Measurements from ENCODE around the gene C4orf17.
"Not testable (repeated sequence)": the region's sequence is repeated elsewhere in the genome, so short reads cannot be mapped to it uniquely, and the experiment has no call there.

The C4orf17 gene

DNA sequence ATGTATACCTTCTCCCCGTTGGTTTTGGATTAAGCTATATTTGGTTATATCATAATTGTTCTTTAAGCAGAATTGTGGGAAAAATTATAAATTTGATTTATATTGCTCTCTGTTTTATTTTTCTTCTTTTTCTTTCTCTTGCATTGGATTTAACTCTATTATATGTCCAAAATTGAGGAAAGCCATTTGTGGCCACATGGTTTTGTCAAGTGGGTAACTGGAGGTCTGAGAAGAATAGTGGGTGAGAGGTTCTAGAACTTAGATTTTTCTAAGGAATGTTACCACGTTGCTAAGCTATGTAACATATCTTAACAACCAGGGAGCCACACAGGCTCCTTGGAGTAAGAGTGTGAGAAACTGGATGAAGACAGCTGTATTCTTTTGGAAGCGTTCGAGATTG is at the start of gene C4orf17:
Gene C4orf17, plus strand, starts transcription at position 301 of the 400 bp plus-strand sequence. CDS start 2,061 bp downstream, outside the sequence.
- DNase-seq = no peak

DNA sequence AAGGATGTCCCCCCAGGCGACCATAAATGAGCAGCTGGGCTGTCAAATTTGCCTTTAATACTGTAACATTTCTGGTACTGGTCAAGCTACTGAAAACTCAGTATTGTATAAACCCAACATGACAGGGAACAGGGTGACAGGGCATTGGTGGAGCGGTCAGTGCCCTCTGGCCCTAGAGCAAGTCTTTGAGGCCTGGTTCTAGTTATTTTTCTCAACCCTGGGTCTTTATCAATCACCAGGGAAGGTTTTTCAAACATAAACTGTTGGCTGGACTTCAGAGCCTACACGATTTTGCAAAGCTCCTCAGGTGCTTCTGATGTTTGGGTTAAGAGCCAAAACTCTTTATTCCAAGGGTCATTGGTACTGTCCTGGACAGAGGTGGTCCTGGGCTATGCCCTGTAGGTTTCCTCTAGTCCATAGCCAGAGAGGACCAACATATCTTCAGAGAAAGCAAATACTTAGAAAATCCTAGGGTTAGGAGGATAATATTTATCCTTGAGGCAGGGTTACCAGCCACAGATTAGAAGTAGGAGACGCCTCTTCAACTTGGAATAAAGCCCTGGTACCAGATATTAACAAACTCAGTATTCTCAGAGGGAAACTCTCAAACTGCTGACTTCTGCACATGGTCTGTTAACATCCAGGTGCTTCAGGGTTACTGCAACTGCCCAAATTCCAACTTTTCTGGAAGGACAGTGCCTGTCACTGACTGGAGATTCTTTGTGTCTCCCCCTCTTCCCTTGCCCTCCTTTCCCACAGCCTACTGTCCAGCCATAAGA is 49.0 kb upstream of the C4orf17 start:
- no peak for DNase-seq

DNA sequence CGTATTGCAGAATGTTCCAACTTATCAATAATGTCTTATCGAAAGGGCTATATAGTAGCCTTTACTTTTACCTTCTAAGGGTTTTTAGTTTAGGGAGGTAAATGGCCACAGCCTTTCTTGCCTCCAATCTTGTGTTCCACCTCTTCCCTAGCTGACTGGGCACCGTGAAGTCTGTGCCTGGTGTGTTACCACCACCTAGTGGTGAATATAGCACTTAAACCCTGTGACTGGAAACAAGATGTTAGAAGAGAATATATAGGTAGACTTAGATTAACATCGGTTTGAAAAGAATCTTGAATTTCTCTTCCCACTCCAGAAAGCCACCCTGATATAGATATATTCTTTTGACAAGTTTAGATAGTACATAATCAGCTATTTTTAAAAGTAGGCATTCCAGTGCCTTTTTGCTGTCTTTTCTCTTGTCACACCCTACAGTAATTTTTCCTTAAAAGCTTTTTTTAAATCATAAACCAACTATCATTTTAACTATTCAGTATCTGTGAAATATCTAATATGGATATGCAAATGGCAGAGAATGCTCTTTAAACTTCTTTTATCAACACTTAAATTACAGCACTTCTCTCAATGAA is 47.9 kb upstream of the C4orf17 start:
- peak; percentile 42 for DNase-seq

DNA sequence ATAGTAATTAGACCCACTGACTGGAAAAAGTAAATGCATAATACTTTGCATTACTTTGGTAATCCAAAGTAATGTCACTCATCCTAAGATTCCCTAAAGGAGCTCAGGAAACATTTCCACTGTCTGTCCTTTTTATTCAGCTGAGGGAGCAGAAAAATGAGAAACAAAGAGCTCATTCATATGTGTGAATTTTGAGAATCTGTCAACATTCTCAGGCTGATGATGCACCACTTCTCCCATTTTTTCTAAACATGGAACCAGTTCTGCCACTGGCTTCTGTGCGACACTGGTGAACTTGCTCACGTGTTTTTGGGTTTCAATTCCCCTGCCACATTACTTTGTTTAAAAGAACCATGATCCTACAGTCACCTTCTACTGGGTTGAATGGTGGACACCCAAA is 47.3 kb upstream of the C4orf17 start:
- DNase-seq = no peak

DNA sequence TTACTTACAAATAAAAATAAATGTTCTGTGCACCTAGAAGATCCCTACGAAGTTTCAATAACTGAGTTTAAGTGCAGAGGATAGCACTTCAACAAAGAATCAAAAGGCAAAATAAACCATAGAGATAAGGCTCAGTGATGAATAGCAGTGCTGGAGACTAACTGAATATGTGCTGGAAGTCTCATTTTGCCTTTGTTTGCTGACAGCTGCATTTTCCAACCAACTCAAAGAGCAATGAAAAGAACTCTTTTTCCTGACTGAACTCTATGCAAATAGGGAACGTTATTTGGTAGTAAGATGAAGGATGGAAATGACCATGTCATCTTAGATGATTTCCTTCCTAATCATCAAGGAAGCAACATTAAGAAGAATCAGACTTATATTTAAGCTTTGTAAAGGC is 42.9 kb upstream of the C4orf17 start:
- no peak for DNase-seq

DNA sequence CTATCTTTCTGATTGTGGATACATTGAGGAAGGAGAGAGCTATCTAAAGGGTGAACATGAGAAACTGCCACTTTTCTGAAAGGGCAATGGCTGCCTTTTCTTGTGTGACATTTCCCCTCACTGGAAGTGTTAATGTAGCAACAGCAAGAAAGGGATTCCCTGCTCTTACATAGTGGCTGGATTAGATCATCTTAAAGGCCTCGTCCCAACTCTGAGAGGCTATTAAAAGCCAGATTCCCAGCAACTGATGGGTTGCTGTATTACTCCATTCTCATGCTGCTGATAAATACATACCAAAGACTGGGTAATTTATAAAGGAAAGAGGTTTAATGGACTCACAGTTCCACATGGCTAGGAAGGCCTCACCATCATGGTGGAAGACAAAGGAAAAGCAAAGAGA is 41.9 kb upstream of the C4orf17 start:
- no peak for DNase-seq

DNA sequence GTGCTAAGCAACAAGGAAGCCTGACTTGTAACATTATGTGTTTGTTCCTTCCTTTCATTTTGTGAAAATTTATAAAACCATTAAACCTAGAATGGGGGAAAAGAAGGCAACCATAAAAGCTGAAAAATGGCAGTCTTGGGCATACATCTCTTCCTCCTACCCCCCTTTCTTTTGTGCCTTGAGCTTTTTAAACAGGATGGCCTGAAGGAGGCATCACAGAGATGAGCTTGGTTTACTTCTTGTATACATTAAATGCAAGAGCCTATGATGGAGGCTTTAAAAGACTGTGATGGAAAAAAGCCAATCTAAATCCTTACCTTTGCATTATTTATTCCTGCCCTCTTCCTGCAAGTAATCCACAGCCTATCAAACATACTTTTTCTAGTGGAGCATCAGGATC is 39.5 kb upstream of the C4orf17 start:
- DNase-seq = no peak

DNA sequence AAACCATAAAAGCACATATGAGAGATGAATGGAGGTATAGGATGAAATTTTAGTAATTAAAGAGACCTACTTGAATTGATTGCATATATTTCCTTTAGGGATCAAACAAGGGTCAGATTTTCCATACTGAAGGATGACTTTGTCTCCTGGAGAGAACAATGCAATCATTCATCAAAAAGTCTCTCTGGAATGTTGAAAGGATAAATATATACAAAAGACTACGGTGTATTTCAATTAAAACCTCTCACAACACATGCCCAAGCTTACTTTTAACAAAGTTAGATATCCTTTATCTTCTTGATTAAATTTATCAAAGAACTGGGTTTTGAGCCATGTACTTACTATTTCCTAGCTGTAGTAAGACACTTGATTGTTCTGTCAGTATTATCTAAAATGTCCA is 38.9 kb upstream of the C4orf17 start:
- DNase-seq = no peak

DNA sequence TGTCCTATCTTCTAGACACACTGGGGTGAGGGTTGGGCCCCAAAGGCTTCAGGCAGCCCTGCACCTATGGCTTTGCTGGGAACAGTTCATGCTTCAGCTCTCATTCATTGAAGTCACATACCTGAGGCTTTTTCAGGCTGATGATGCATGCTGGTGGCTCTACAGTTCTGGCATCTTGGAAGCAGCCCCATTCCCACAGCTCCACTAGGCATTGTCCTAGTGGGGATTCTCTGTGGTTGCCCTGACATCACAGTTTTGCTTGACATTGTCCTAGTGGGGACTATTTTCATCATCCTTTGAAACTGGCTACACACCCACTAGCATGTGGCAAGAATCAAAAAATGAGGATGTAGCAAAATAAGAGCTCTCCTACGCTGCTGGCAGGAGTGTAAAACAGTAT is 37.7 kb upstream of the C4orf17 start:
- no peak for DNase-seq

DNA sequence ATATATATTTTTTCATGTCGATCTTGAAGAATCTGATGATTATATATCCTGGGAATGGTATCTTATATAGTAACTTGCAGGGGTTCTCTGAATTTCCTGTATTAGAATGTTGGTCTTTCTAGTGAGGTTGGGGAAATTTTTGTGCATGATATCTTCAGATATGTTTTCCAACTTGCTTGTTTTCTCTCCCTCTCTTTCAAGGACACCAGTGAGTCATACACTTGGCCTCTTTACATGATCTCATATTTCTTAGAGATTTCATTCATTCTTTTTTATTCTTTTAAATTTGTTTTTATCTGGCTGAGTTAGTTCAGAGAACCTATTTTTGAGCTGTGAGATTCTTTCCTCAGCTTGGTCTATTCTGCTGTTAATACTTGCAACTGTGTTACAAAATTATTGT is 27.2 kb upstream of the C4orf17 start:
- no peak for DNase-seq

DNA sequence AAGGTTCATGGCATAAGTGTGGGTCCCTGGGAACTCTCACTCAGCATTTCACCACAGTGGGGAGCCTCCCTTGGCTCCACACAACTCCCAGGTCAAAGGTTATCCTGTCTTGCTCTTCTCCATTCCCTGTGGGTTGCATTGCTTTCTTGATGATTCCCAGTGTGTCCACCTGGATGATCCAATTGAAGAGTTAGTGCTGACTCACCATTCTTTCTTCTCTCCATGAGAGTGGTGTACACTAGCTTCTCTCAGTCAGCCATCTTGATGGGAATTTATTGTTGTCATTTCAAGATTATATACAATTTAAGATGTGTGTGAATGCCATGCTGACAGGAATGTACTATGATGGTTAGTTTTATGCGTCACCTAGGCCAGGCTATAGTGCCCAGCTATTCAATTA is 25.6 kb upstream of the C4orf17 start:
- DNase-seq = no peak

DNA sequence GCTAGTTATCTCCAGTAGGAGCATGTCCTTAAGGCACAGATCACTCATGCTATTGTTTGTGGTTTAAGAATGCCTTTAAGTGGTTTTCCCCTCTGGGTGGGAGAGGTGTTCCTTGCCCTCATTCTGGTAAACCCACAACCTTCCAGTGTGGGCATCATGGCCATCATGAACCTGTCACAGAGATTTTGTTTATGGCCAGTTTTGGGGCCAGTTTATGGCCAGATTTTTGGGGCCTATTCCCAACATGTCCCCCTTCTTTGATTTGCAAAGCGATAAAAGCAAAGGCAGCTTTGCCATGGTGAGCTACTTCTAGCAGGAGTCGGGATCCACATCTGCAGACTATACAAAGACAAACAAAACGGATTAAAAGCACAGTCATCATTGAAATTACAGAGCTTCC is 24.2 kb upstream of the C4orf17 start:
- DNase-seq = not testable (repeated sequence)

DNA sequence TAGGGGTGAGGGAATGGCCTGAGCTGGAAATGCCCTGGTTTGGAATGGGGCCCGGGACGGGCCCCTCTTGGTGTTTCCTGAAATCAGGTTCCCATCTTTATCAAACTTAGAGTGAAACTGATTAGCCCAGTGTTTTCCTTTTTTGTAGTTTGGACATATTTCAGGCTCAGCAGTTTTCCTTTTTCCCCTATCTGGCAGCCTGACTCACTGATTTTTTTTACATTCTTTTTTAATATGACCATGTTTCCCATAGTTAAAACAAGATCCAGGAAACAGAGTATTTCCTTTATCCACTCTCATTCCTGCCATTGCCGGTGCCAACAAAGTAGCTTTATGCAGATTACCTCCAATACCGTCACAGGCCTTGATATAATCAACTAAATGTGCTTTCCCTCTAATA is 20.5 kb upstream of the C4orf17 start:
- no peak for DNase-seq

DNA sequence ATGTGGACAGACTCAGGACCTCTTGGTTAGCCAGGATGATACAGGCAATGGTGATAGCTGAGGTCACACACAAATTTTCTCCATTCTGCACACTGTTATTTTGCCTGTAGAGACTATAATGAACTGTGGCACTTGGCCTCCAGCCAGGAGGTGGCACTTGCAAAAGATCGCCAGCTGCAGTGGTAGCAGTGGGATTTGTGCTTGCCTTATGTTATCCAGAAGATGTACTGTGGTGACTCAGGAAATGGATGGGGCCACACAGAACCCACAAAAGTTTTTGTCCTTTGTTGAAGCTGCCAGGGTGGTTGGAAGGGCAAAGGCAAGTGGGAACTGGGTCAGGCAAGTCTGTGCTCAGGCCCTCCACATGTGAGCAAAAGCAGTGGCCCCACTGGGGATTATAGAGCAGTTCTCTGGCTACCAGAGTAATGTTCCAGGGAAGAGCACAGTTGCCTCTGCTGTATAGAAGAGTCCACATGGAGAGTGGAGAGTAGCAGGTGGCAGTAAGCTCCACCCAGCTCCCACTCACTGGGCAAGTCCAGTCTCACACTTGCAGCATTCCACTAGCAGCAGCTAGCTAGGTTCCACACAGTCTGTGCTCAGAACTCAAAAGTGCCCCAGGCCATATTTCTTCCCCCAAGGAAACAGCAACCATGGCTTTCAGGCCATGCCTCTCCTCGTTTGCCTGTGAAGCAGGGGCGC is 5.9 kb upstream of the C4orf17 start:
- DNase-seq = no peak

DNA sequence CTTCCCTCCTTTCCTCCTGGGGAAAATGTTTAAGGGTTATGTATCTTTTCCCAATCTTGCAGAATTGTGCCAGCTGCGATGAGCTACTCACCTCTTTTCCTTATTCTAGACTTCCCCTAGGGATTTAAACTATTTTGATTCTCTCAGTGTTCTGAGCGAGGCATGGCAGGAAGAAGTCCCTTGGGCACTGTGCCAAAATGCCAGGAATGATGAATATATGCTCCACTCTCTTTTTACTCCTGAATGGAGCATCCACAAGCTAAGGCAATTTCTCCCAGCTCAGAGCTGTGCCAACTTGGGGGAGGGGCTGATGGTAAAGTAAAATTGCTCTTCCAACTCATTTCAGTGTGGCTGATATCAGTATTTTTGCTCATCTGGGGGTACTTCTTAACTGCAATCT is 4.0 kb upstream of the C4orf17 start:
- DNase-seq = no peak

DNA sequence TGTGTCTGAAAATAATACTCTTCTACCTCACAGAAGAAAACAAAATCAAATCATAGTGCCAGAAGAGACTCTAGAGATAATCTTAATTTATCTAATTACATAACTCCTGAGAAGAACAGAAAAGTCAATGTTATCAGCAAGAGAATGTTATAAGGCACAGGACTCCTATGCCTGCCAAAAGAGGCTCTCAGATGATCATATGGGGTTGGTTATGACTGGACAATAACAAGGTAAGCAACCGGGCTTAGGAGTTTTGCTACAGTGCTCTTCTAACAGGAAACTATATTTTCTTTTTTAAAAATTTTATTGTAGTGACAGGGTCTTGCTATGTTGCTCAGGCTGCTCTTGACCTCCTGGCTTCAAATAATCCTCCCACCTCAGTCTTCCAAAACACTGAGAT is 3.5 kb upstream of the C4orf17 start:
- DNase-seq = no peak

DNA sequence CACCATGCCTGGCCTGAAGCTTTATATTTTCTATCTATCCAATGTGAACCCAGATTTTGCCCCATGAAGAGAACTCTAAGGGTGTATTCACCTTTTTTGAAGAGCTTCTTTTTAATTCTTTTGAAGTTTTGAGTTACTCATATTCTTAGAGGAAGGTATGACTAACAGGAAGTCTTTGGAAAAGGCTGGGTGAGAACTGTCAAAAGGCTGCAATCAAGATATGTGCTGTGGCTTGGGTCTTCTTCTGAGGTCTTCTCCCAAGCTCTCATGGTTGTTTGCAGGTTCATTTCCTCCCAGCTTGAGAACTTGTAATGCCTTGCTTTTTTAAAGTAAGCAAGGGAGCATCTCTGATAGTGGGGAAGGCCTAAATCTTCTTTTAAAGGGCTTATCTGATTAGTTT is 3.1 kb upstream of the C4orf17 start:
- no peak for DNase-seq

DNA sequence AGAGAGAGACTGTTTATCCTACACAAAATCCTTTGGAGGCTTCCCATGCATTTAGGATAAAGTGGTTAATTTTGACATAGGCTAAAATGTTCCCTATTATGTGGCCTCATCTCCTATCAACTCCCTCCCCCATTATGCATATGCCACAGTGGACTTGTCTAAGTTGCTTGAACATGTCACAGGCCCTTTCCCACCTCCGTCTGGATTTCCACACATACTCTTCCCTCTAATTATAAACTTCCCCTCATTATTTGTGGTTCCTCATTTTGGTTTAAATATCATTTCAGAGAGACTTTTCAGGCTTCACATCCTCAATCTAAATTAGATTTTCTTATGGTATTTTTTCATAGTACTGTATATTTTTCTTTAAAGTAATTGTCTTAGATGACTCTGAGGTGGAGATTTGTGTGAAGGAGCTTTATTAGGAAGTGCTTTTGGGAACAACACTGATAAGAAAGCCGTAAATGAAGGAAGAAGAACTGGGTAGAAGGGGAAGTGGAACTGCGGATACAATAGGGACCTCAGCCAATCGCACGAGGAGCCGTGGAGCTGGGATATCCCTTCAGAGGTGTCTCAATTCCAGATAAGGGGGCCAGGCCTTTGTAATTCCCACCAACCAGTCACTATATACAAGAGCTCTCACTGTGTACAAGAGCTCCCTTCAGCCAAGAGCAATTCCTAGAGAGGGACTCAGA is 7.9 kb downstream of the C4orf17 start:
- no peak for DNase-seq

DNA sequence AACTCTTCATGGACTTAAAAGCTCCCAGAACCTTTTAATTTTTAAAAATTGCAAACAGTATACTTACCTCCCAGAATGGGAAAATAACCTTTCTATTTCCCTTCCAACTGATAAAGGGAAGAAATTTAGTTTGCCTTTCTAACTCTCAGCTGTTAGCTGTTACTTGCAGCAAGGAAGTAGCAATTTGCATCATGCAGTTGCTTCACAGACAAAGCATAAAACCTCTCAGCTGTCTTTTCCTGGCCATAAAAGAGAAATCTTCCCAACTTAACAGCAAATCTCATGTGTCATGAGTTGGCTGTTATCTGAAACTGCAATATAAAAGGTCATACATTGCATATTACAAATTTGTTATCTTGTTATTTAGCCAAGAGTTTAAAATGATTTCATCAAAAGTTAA is 18.4 kb downstream of the C4orf17 start:
- DNase-seq = no peak

DNA sequence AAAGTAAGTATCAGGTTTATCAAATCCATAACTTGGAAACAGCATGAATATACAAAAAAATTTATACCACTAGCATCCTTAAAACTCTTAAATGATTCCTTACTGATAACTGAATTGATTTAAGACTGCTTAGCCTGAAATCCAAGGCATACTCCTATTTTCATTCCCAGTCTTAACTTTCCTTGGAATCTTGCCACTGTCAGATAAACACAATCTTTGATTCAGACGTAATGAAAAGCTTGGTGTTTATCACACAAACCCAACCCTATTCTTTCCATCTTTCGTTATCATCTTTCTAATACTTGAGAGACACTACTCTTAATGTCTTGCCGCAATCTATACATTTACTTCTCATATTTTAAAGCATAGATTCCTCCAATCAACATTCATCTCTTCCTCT is 19.1 kb downstream of the C4orf17 start:
- no peak for DNase-seq

DNA sequence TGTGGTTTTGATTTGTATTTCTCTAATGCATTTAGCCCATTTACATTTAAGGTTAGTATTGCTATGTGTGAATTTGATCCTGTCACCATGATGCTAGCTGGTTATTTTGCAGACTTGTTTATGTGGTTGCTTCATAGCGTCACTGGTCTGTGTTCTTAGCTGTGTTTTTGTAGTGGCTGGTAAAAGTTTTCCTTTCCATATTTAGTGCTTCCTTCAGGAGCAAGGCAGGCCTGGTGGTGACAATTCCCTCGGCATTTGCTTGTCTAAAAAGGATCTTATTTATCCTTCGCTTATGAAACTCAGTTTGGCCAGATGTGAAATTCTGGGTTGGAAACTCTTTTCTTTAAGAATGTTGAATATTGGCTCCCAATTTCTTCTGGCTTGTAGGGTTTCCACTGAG is 23.9 kb downstream of the C4orf17 start:
- DNase-seq = not testable (repeated sequence)

DNA sequence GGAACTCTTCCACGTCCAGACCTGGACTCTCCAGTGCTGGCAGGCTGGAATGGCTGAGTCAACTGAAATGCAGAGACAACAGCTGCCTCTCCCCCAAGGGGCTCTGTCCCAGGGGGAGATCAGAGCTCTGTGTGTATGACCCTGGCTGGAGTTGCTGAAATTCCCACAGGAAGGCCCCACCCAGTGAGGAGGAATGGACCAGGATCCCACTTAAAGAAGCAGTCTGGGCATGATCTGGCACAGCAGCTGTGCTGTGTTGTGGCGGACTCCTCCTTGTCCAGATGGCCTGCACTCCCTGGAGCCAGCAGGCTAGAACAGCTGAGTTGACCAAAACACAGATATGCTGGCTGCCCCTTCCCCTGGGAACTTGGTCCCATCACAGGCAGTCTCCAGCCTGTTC is 25.4 kb downstream of the C4orf17 start:
- DNase-seq = no peak

DNA sequence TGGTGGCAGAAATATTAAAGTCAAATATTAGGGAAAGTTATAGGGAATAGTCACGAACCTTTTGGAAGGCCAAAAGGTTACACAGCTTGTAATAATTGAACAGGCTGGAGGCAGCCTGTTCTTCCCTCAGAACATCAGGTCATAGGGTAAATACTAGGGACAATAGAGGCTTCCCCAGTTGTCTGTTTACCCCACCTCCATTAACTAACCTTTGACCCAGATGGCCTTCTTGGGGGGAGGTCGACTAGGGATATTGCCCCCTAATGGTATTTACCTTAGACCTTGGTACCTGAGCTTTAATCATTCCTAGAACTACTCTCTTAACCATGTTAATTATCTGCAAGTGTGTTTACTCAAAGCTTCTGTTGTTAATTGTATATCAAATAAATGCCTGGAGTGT is 26.0 kb downstream of the C4orf17 start:
- DNase-seq = no peak

DNA sequence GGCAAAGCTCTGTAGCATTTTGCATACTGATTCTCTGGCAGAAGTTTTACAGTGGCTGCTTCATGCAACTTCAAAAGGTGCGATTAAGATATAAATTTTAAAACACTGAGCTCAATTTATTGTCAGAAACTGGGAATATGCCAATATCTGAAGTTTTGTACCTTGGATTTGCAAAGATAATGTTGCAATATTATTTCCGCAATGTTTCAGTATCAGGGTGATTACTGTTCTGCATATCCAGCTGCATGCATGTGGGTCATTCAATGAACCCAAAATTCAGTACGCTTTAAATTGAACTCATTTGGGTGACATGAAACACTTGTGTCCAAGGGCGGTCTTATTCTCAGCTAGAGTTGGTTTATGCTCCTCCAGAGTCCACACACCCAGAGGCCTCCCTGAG is 26.9 kb downstream of the C4orf17 start:
- DNase-seq = no peak
